HepG2 (cell line): Measurements from ENCODE around the gene RBX1. TPM values are rescaled to one million over a fixed set of nuclear protein-coding genes. Genes with fewer than 3 reads are reported as not detected.

Experiments used
- E2F1 ChIP-seq: sonication (generic); formaldehyde crosslinking; IDR thresholded peaks from 2 replicates; pipeline ENCODE4 v1.5.0; 2020; ENCODE audit warnings: missing genetic modification reagents
- ESRRA ChIP-seq: sonication (generic); formaldehyde crosslinking; IDR thresholded peaks from 2 replicates; pipeline ENCODE4 v1.5.1; 2020; ENCODE audit warnings: mild to moderate bottlenecking, low read depth, missing genetic modification reagents
- FOXP4 ChIP-seq: sonication (generic); formaldehyde crosslinking; IDR thresholded peaks from 2 replicates; pipeline ENCODE4 v1.4.0; 2020; ENCODE audit warnings: missing genetic modification reagents
- HMGXB4 ChIP-seq, 2 experiments: sonication (generic) in 1 of 2; formaldehyde crosslinking in 1 of 2; IDR thresholded peaks; 2 replicates each; pipeline versions ENCODE4 v1.4.0 to v1.6.1; 2018 to 2020; ENCODE audit warnings: missing genetic modification reagents in 2 of 2, borderline replicate concordance in 1 of 2, low read depth in 1 of 2, mild to moderate bottlenecking in 1 of 2, missing biosample characterization in 1 of 2
- MAFG ChIP-seq: sonication (generic); formaldehyde crosslinking; IDR thresholded peaks from 2 replicates; pipeline ENCODE4 v1.5.1; 2020; ENCODE audit warnings: mild to moderate bottlenecking, missing genetic modification reagents
- MEF2D ChIP-seq: sonication (generic); formaldehyde crosslinking; IDR thresholded peaks from 2 replicates; pipeline ENCODE4 v1.5.1; 2020; ENCODE audit warnings: mild to moderate bottlenecking, missing genetic modification reagents
- POLR2G ChIP-seq: fragments of 200-400 bp; formaldehyde crosslinking; IDR thresholded peaks from 2 replicates; pipeline ENCODE4 v1.6.1; 2018; ENCODE audit warnings: mild to moderate bottlenecking, low read depth, low read length, moderate library complexity
- RFX3 ChIP-seq: IDR thresholded peaks from 2 replicates; pipeline ENCODE4 v1.6.1; 2016; ENCODE audit warnings: missing biosample characterization, missing genetic modification reagents
- SSRP1 ChIP-seq: IDR thresholded peaks from 2 replicates; pipeline ENCODE4 v1.6.1; 2016; ENCODE audit warnings: control low read depth
- TCF7L2 ChIP-seq: IDR thresholded peaks from 2 replicates; pipeline ENCODE4 v1.6.1; 2011; ENCODE audit warnings: mild to moderate bottlenecking, low read depth, low read length, moderate library complexity
- ZFP1 ChIP-seq: IDR thresholded peaks from 2 replicates; pipeline ENCODE4 v1.6.1; 2016
- ZNF136 ChIP-seq: sonication (generic); formaldehyde crosslinking; IDR thresholded peaks from 2 replicates; pipeline ENCODE4 v1.8.1; 2022; ENCODE audit warnings: low read depth, mild to moderate bottlenecking, moderate library complexity, missing genetic modification reagents
- ZNF557 ChIP-seq: sonication (generic); formaldehyde crosslinking; IDR thresholded peaks from 2 replicates; pipeline ENCODE4 v1.4.0; 2020; ENCODE audit warnings: missing genetic modification reagents
- ZZZ3 ChIP-seq: sonication (generic); formaldehyde crosslinking; IDR thresholded peaks from 2 replicates; pipeline ENCODE4 v1.4.0; 2020; ENCODE audit warnings: missing genetic modification reagents, mild to moderate bottlenecking, borderline replicate concordance
- polyA plus RNA-seq, 8 experiments: library from polyadenylated mRNA; depleted of rRNA in 3 of 8; stranded (reverse) in 7 of 8; unstranded in 1 of 8; fragments of >200 nt; fragmentation: Illumina TruSeq in 4 of 8; extraction: Trizol in 4 of 8; gene quantifications; 2 replicates each; pipeline versions ENCODE4 v1.2.1 to v1.2.3, GENCODE V29; 2011 to 2016; ENCODE audit warnings: low read depth in 4 of 8, missing spikeins in 1 of 8, mixed read lengths in 1 of 8; ENCODE audit not compliant: insufficient read depth in 1 of 8
- total RNA-seq, 5 experiments: library from RNA; depleted of rRNA; stranded (reverse); fragments of >200 nt; fragmentation: Illumina TruSeq; extraction: Trizol; gene quantifications; 2 replicates each; pipeline ENCODE4 v1.2.3, GENCODE V29; 2016; ENCODE audit warnings: low read depth in 1 of 5
- TF ChIP-seq, protein P1 (sequence below): sonication (generic); formaldehyde crosslinking; IDR thresholded peaks from 2 replicates; pipeline ENCODE4 v1.8.1; 2023; ENCODE audit warnings: missing genetic modification reagents, inconsistent platforms, borderline replicate concordance
- TF ChIP-seq, protein P2 (sequence below): sonication (generic); formaldehyde crosslinking; IDR thresholded peaks from 2 replicates; pipeline ENCODE4 v1.9.0; 2021; ENCODE audit warnings: mild to moderate bottlenecking, missing genetic modification reagents

The RBX1 gene
- total and polyA plus RNA-seq, 2 of the 13 experiments (the other 11 are each of a cell fraction or from before 2014, with no cell fraction given): 84.9 to 90.2 TPM

- peak; percentile 72 to 76 for TF ChIP-seq HMGXB4 (CRISPR knock-in tag; IDR thresholded peaks at IDR 0.05; ENCODE audit: borderline replicate concordance in 1 of 2, low read depth in 1 of 2)
- TF ChIP-seq POLR2G: peak; percentile 74
- 0 out of 2 replicates have a peak, but pooled peaks have one; percentile 56 for TF ChIP-seq SSRP1
- peak; percentile 76 for TF ChIP-seq FOXP4
- no peak for TF ChIP-seq TCF7L2
- peak; percentile 57 for TF ChIP-seq ZNF557 (CRISPR knock-in tag)
- TF ChIP-seq MAFG (CRISPR knock-in tag): no peak
- no peak; the same call in 1 of the 2 replicates for TF ChIP-seq ZZZ3
- TF ChIP-seq ESRRA (CRISPR knock-in tag): no peak; the same call in 1 of the 2 replicates
- no peak for TF ChIP-seq MEF2D (CRISPR knock-in tag)
- no peak for TF ChIP-seq ZNF136
- no peak for TF ChIP-seq ZFP1 (CRISPR knock-in tag)
- TF ChIP-seq, protein P1, sequence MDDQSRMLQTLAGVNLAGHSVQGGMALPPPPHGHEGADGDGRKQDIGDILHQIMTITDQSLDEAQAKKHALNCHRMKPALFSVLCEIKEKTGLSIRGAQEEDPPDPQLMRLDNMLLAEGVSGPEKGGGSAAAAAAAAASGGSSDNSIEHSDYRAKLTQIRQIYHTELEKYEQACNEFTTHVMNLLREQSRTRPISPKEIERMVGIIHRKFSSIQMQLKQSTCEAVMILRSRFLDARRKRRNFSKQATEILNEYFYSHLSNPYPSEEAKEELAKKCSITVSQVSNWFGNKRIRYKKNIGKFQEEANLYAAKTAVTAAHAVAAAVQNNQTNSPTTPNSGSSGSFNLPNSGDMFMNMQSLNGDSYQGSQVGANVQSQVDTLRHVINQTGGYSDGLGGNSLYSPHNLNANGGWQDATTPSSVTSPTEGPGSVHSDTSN (CRISPR knock-in tag): no peak
- no peak for TF ChIP-seq RFX3 (CRISPR knock-in tag)
- TF ChIP-seq, protein P2, sequence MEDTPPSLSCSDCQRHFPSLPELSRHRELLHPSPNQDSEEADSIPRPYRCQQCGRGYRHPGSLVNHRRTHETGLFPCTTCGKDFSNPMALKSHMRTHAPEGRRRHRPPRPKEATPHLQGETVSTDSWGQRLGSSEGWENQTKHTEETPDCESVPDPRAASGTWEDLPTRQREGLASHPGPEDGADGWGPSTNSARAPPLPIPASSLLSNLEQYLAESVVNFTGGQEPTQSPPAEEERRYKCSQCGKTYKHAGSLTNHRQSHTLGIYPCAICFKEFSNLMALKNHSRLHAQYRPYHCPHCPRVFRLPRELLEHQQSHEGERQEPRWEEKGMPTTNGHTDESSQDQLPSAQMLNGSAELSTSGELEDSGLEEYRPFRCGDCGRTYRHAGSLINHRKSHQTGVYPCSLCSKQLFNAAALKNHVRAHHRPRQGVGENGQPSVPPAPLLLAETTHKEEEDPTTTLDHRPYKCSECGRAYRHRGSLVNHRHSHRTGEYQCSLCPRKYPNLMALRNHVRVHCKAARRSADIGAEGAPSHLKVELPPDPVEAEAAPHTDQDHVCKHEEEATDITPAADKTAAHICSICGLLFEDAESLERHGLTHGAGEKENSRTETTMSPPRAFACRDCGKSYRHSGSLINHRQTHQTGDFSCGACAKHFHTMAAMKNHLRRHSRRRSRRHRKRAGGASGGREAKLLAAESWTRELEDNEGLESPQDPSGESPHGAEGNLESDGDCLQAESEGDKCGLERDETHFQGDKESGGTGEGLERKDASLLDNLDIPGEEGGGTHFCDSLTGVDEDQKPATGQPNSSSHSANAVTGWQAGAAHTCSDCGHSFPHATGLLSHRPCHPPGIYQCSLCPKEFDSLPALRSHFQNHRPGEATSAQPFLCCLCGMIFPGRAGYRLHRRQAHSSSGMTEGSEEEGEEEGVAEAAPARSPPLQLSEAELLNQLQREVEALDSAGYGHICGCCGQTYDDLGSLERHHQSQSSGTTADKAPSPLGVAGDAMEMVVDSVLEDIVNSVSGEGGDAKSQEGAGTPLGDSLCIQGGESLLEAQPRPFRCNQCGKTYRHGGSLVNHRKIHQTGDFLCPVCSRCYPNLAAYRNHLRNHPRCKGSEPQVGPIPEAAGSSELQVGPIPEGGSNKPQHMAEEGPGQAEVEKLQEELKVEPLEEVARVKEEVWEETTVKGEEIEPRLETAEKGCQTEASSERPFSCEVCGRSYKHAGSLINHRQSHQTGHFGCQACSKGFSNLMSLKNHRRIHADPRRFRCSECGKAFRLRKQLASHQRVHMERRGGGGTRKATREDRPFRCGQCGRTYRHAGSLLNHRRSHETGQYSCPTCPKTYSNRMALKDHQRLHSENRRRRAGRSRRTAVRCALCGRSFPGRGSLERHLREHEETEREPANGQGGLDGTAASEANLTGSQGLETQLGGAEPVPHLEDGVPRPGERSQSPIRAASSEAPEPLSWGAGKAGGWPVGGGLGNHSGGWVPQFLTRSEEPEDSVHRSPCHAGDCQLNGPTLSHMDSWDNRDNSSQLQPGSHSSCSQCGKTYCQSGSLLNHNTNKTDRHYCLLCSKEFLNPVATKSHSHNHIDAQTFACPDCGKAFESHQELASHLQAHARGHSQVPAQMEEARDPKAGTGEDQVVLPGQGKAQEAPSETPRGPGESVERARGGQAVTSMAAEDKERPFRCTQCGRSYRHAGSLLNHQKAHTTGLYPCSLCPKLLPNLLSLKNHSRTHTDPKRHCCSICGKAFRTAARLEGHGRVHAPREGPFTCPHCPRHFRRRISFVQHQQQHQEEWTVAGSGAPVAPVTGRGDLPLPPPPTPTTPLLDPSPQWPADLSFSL (CRISPR knock-in tag): no peak
- TF ChIP-seq E2F1: no peak
Measured at GRCh38 chr22:41022470-41023298, 71.5 kb downstream of the RBX1 start (continued).
